IPS DF 6.9 (cell line): ENCODE measurements around the gene NEDD9.

Experiments used
- DNase-seq: peaks from one replicate; pipeline ENCODE4 v3.0.0-alpha.2; 2013; ENCODE audit warnings: low read depth, low spot score
- H3K27ac ChIP-seq: one replicate; pipeline ENCODE4 v1.5.1; 2013; ENCODE audit warnings: low read length, control low read depth
- H3K27me3 ChIP-seq: 2 replicates; pipeline ENCODE4 v1.6.1; 2013; ENCODE audit warnings: mild to moderate bottlenecking, low read length; ENCODE audit not compliant: control insufficient read depth, insufficient read depth
- H3K36me3 ChIP-seq: 2 replicates; pipeline ENCODE4 v1.6.1; 2013; ENCODE audit warnings: low read length; ENCODE audit not compliant: control insufficient read depth, insufficient read depth
- H3K4me1 ChIP-seq: 2 replicates; pipeline ENCODE4 v1.6.1; 2013; ENCODE audit warnings: low read length; ENCODE audit not compliant: control insufficient read depth, insufficient read depth
- H3K4me3 ChIP-seq: 2 replicates; pipeline ENCODE4 v1.5.1; 2013; ENCODE audit warnings: mild to moderate bottlenecking, low read length
- H3K9me3 ChIP-seq: 2 replicates; pipeline ENCODE4 v1.6.1; 2013; ENCODE audit warnings: low read length, inconsistent platforms; ENCODE audit not compliant: control insufficient read depth, insufficient read depth
- WGBS: extraction: QIAGEN DNeasy Blood & Tissue Kit; methylation state at CpG from one replicate; pipeline ENCODE4 v1.1.7; 2013; ENCODE audit warnings: mixed read lengths, missing lambda C conversion rate; ENCODE audit not compliant: insufficient read length, insufficient coverage; 5-methylcytosine and 5-hydroxymethylcytosine counted together

Gene NEDD9

GRCh38 chr6:11260249-11261038 is 28.0 kb upstream of the NEDD9 start:
- H3K9me3 ChIP-seq: no peaks in the 10 kb centered on the region
- DNase-seq: no peak
- no CpG with 5 or more reads among the region's 4 CpGs for WGBS
- H3K36me3 ChIP-seq: no peaks in the 10 kb centered on the region
- H3K27ac ChIP-seq: no peak overlapping the region
- H3K27me3 ChIP-seq: no peaks in the 10 kb centered on the region; the same call in 1 of the 2 replicates
- H3K4me3 ChIP-seq: no peak overlapping the region
- H3K4me1 ChIP-seq: no peaks in the 10 kb centered on the region

- Histone ChIP-seq H3K36me3 (no peaks in the 10 kb centered on the region), H3K4me1 (no peaks in the 10 kb centered on the region), H3K4me3 (no peak overlapping the region), H3K9me3 (no peaks in the 10 kb centered on the region), H3K27ac (no peak overlapping the region), H3K27me3 (no peaks in the 10 kb centered on the region; the same call in 1 of the 2 replicates)
- no CpG with 5 or more reads among the region's 2 CpGs for WGBS
- no peak for DNase-seq
Observed at GRCh38 chr6:11258260-11259237, 26.1 kb upstream of the NEDD9 start.

- WGBS: no CpG with 5 or more reads among the region's 5 CpGs
- DNase-seq: no peak
- H3K4me3 ChIP-seq: no peak overlapping the region
- H3K9me3 ChIP-seq: no peaks in the 10 kb centered on the region
- H3K36me3 ChIP-seq: no peaks in the 10 kb centered on the region
- no peak overlapping the region for H3K27ac ChIP-seq
- H3K4me1 ChIP-seq: no peaks in the 10 kb centered on the region
- H3K27me3 ChIP-seq: no peaks in the 10 kb centered on the region; the same call in 1 of the 2 replicates
Observed at GRCh38 chr6:11255610-11256009, 23.1 kb upstream of the NEDD9 start.

GRCh38 chr6:11253594-11253993 is 21.1 kb upstream of the NEDD9 start:
- H3K27me3 ChIP-seq: no peaks in the 10 kb centered on the region
- H3K9me3 ChIP-seq: no peaks in the 10 kb centered on the region
- WGBS: no CpG with 5 or more reads among the region's 1 CpG
- H3K27ac ChIP-seq: no peak overlapping the region
- DNase-seq: no peak
- no peaks in the 10 kb centered on the region for H3K36me3 ChIP-seq
- H3K4me3 ChIP-seq: no peak overlapping the region
- H3K4me1 ChIP-seq: no peaks in the 10 kb centered on the region

GRCh38 chr6:11251553-11252360 is 19.3 kb upstream of the NEDD9 start:
- no peaks in the 10 kb centered on the region for H3K9me3 ChIP-seq
- whole genome bisulfite sequencing: no CpG with 5 or more reads among the region's 7 CpGs
- no peak overlapping the region for H3K27ac ChIP-seq

GRCh38 chr6:11250108-11250507 is 17.6 kb upstream of the NEDD9 start:
- H3K36me3 ChIP-seq: no peaks in the 10 kb centered on the region
- H3K4me1 ChIP-seq: no peaks in the 10 kb centered on the region
- no peak overlapping the region for H3K4me3 ChIP-seq
- H3K27me3 ChIP-seq: no peaks in the 10 kb centered on the region
- no peak for DNase-seq
- no CpG with 5 or more reads among the region's 1 CpG for WGBS
- H3K27ac ChIP-seq: no peak overlapping the region
- H3K9me3 ChIP-seq: no peaks in the 10 kb centered on the region

More at GRCh38 chr6:11251553-11252360, 19.3 kb upstream of the NEDD9 start:
- Histone ChIP-seq H3K4me3 (no peak overlapping the region), H3K36me3 (no peaks in the 10 kb centered on the region), H3K27me3 (no peaks in the 10 kb centered on the region), H3K4me1 (no peaks in the 10 kb centered on the region)
- no peak for DNase-seq

GRCh38 chr6:11248974-11249761 is 16.7 kb upstream of the NEDD9 start:
- Histone ChIP-seq H3K9me3 (no peaks in the 10 kb centered on the region), H3K4me1 (no peaks in the 10 kb centered on the region), H3K36me3 (no peaks in the 10 kb centered on the region), H3K4me3 (no peak overlapping the region), H3K27me3 (no peaks in the 10 kb centered on the region), H3K27ac (no peak overlapping the region)
- no CpG with 5 or more reads among the region's 3 CpGs for WGBS
- DNase-seq: no peak

GRCh38 chr6:11246722-11247121 is 14.3 kb upstream of the NEDD9 start:
- H3K9me3 ChIP-seq: no peaks in the 10 kb centered on the region
- H3K36me3 ChIP-seq: no peaks in the 10 kb centered on the region
- no peaks in the 10 kb centered on the region for H3K27me3 ChIP-seq
- no CpG with 5 or more reads among the region's 6 CpGs for WGBS
- no peaks in the 10 kb centered on the region for H3K4me1 ChIP-seq
- H3K27ac ChIP-seq: no peak overlapping the region
- no peak overlapping the region for H3K4me3 ChIP-seq
- no peak for DNase-seq

GRCh38 chr6:11245381-11246256 is 13.2 kb upstream of the NEDD9 start:
- no peak overlapping the region for H3K4me3 ChIP-seq
- no peaks in the 10 kb centered on the region for H3K27me3 ChIP-seq
- no peak overlapping the region for H3K27ac ChIP-seq
- H3K4me1 ChIP-seq: no peaks in the 10 kb centered on the region
- no peaks in the 10 kb centered on the region for H3K9me3 ChIP-seq
- no peak for DNase-seq
- no peaks in the 10 kb centered on the region for H3K36me3 ChIP-seq
- no CpG with 5 or more reads among the region's 9 CpGs for WGBS
